ENCODE measurements around the gene TSFM.
"Not testable (repeated sequence)": the region's sequence is repeated elsewhere in the genome, so short reads cannot be mapped to it uniquely, and the experiment has no call there.

Gene TSFM

GRCh38 chr12:57774634-57775033 is 8.0 kb upstream of the TSFM start:
- CTCF ChIA-PET: interaction anchor here (1.3 to 1.8 kb wide), 4 partner anchors 8 to 18 kb away, joined by 3 to 9 read pairs (median 4); partner anchors contain the start of gene TSFM

GRCh38 chr12:57775044-57775443 is 7.5 kb upstream of the TSFM start:
- Histone ChIP-seq H3K4me3 (ENCODE audit: low read depth, low read length) (no peak overlapping the region), H3K4me1 (ENCODE audit: control insufficient read depth, insufficient read depth, low read length) (0 out of 2 replicates have a peak, but pooled peaks cover 6% of the 10 kb centered on the region), H3K9me3 (ENCODE audit: control insufficient read depth, insufficient read depth, low read depth, low read length) (no peaks in the 10 kb centered on the region), H3K27ac (ENCODE audit: extremely low read depth, low read depth, low read length) (no peak overlapping the region), H3K36me3 (ENCODE audit: control insufficient read depth in 2 of 2, insufficient read depth in 1 of 2, low read length in 2 of 2) (peaks cover 5 to 32% of the 10 kb centered on the region in 2 experiments; a peak in 2 of 3 replicates)
- ChIA-PET CTCF (interaction anchor here (1.0 to 1.8 kb wide), 5 partner anchors 8 to 18 kb away, joined by 3 to 9 read pairs (median 4); partner anchors contain the start of gene TSFM), POLR2A (no interaction called here)
- no peak for TF ChIP-seq PRDM2 (tag by site-specific recombination; IDR thresholded peaks at IDR 0.05; ENCODE audit: borderline replicate concordance)
- TF ChIP-seq GLI2 (tag by site-specific recombination; IDR thresholded peaks at IDR 0.05; ENCODE audit: borderline replicate concordance, low read depth): no peak
- TF ChIP-seq ZNF585B (tag by site-specific recombination; IDR thresholded peaks at IDR 0.05): no peak
- TF ChIP-seq KLF10 (tag by site-specific recombination; IDR thresholded peaks at IDR 0.05): no peak
- TF ChIP-seq ZNF645 (tag by site-specific recombination; IDR thresholded peaks at IDR 0.05): no peak
- TF ChIP-seq ZNF785 (tag by site-specific recombination; IDR thresholded peaks at IDR 0.05): no peak
- no peak for TF ChIP-seq AEBP2 (tag by site-specific recombination; IDR thresholded peaks at IDR 0.05; ENCODE audit: borderline replicate concordance)
- no peak for TF ChIP-seq ZNF202 (tag by site-specific recombination; IDR thresholded peaks at IDR 0.05; ENCODE audit: borderline replicate concordance)
- no peak for TF ChIP-seq BCL11B (tag by site-specific recombination; IDR thresholded peaks at IDR 0.05; ENCODE audit: low read depth)
- TF ChIP-seq ZNF654 (tag by site-specific recombination; IDR thresholded peaks at IDR 0.05; ENCODE audit: low read depth): no peak
- TF ChIP-seq ATF2 (tag by site-specific recombination; IDR thresholded peaks at IDR 0.05; ENCODE audit: low read depth): no peak

More at GRCh38 chr12:57774634-57775033, 8.0 kb upstream of the TSFM start:
- H3K4me3 ChIP-seq (ENCODE audit: low read depth, low read length); POLR2A ChIA-PET; H3K4me1 ChIP-seq (ENCODE audit: control insufficient read depth, insufficient read depth, low read length); H3K27ac ChIP-seq (ENCODE audit: extremely low read depth, low read depth, low read length); H3K9me3 ChIP-seq (ENCODE audit: control insufficient read depth, insufficient read depth, low read depth, low read length): not testable (repeated sequence)
- peaks cover 5 to 32% of the 10 kb centered on the region in 2 experiments; a peak in 2 of 3 replicates for H3K36me3 ChIP-seq (ENCODE audit: control insufficient read depth in 2 of 2, insufficient read depth in 1 of 2, low read length in 2 of 2)

All from HEK293 (cell line).